Measurements from ENCODE around the gene SGMS1.

SGMS1 gene

DNA sequence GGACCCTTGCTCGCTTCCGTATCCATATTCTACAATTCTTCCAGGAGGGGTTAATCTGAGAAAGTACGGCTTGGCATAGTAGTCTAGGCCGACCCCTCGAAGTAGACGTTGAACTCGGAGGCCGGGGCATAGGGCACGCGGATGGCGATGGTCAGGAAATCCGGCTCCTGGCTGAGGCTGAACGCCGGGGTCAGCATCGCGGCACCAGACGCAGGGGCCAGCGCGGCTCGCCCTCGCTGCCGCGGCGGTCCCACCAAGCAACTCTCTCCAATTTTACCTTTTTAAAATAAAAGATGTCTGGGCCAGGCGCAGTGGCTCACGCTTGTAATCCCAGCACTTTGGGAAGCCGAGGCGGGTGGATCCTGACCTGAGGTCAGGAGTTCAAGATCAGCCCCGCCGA, 7.3 kb upstream of the SGMS1 start:
- Histone ChIP-seq H3K27me3 (ENCODE audit: insufficient read depth, low read length) (no peaks in the 10 kb centered on the region), H4K20me1 (ENCODE audit: insufficient read depth, low read length) (no peaks in the 10 kb centered on the region), H3F3A (ENCODE audit: insufficient read depth, low read length) (no peaks in the 10 kb centered on the region), H3K27ac (ENCODE audit: low read depth, low read length, poor library complexity, severe bottlenecking) (no peak overlapping the region), H3K36me3 (ENCODE audit: insufficient read depth, low read length) (no peaks in the 10 kb centered on the region), H3K9me3 (ENCODE audit: low read length) (no peaks in the 10 kb centered on the region), H2AFZ (ENCODE audit: low read length) (no peak overlapping the region), H3K4me2 (ENCODE audit: low read length) (no peak overlapping the region), H3K9ac (ENCODE audit: low read length) (no peak overlapping the region), H3K79me2 (ENCODE audit: insufficient read depth, low read length) (no peaks in the 10 kb centered on the region), H3K4me3 (ENCODE audit: low read depth, low read length, poor library complexity, severe bottlenecking) (no peak overlapping the region), H3K4me1 (ENCODE audit: insufficient read depth, low read length, severe bottlenecking) (no peaks in the 10 kb centered on the region), H3K9me2 (ENCODE audit: low read depth, low read length) (no peaks in the 10 kb centered on the region)
- no peak for TF ChIP-seq EZH2 (IDR thresholded peaks at IDR 0.05; ENCODE audit: borderline replicate concordance, low read length)
- TF ChIP-seq, protein P1, sequence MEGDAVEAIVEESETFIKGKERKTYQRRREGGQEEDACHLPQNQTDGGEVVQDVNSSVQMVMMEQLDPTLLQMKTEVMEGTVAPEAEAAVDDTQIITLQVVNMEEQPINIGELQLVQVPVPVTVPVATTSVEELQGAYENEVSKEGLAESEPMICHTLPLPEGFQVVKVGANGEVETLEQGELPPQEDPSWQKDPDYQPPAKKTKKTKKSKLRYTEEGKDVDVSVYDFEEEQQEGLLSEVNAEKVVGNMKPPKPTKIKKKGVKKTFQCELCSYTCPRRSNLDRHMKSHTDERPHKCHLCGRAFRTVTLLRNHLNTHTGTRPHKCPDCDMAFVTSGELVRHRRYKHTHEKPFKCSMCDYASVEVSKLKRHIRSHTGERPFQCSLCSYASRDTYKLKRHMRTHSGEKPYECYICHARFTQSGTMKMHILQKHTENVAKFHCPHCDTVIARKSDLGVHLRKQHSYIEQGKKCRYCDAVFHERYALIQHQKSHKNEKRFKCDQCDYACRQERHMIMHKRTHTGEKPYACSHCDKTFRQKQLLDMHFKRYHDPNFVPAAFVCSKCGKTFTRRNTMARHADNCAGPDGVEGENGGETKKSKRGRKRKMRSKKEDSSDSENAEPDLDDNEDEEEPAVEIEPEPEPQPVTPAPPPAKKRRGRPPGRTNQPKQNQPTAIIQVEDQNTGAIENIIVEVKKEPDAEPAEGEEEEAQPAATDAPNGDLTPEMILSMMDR (IDR thresholded peaks at IDR 0.05; ENCODE audit: low read length) = no peak

DNA sequence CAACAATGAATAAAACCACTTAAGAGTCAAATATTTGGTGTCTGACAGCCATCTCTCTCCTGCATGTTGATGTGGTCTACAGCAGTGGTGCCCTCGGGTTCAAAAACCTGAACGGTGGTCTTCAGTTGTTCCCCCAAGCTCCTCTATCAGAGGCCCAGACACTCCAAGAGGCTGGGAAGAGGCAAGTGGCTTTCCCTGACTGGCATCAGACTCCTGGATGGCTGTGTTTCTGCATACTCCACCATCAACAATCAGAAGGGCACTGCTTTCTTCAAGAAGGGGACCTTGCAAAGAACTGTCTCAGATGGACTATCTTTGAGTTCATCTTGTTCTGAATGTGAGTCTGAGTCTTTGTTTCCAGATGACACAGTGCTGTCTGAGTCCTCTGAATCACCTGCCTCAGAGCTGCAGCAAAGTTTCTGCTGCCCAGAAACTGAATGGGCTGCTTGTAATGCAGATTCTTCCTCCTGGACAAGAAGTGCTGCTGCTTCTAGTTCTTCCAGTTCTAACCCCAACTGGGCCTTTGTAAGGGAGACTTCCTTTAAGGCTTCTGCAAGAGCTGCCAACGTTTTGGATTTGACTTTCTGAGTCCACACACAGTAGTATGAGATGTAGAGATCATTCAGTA, 5.9 kb upstream of the SGMS1 start:
- no peak overlapping the region for H3K4me2 ChIP-seq (ENCODE audit: low read length)
- no peak overlapping the region for H3K27ac ChIP-seq (ENCODE audit: low read depth, low read length, poor library complexity, severe bottlenecking)
- no peak overlapping the region for H2AFZ ChIP-seq (ENCODE audit: low read length)
- H3K9me3 ChIP-seq (ENCODE audit: low read length) = no peaks in the 10 kb centered on the region
- H3F3A ChIP-seq (ENCODE audit: insufficient read depth, low read length) = no peaks in the 10 kb centered on the region
- H3K9ac ChIP-seq (ENCODE audit: low read length) = no peak overlapping the region
- H4K20me1 ChIP-seq (ENCODE audit: insufficient read depth, low read length) = no peaks in the 10 kb centered on the region
- no peaks in the 10 kb centered on the region for H3K9me2 ChIP-seq (ENCODE audit: low read depth, low read length)
- TF ChIP-seq, protein P1 (IDR thresholded peaks at IDR 0.05; ENCODE audit: low read length) = no peak
- TF ChIP-seq EZH2 (IDR thresholded peaks at IDR 0.05; ENCODE audit: borderline replicate concordance, low read length) = no peak
- no peaks in the 10 kb centered on the region for H3K27me3 ChIP-seq (ENCODE audit: insufficient read depth, low read length)
- no peaks in the 10 kb centered on the region for H3K79me2 ChIP-seq (ENCODE audit: insufficient read depth, low read length)
- no peak overlapping the region for H3K4me3 ChIP-seq (ENCODE audit: low read depth, low read length, poor library complexity, severe bottlenecking)
- H3K36me3 ChIP-seq (ENCODE audit: insufficient read depth, low read length) = no peaks in the 10 kb centered on the region
- peaks cover 9% of the 10 kb centered on the region for H3K4me1 ChIP-seq (ENCODE audit: insufficient read depth, low read length, severe bottlenecking)

DNA sequence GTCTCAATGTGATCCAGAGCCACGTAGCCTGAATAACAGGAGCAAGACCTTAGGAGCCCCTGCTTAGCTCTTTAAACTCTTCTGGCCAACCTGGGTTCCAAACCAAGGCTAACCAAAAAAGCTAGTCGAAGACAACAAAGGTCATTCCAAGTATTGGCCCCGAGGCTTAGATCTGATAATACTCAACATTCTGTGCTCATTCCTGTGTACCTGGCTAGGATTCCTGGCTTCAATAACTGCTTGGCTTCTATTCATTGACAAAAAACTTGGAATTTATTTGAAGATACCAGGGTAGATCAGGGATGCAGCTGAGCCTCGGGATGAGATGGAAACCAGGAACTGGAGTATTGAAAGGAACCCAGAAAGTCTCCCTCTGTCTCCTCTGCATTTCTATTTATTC, 4.1 kb upstream of the SGMS1 start:
- no peaks in the 10 kb centered on the region for H4K20me1 ChIP-seq (ENCODE audit: insufficient read depth, low read length)
- no peak overlapping the region for H3K4me3 ChIP-seq (ENCODE audit: low read depth, low read length, poor library complexity, severe bottlenecking)
- H3K36me3 ChIP-seq (ENCODE audit: insufficient read depth, low read length) = no peaks in the 10 kb centered on the region
- H3K4me1 ChIP-seq (ENCODE audit: insufficient read depth, low read length, severe bottlenecking) = peaks cover 9% of the 10 kb centered on the region
- TF ChIP-seq EZH2 (IDR thresholded peaks at IDR 0.05; ENCODE audit: borderline replicate concordance, low read length) = no peak
- TF ChIP-seq, protein P1 (IDR thresholded peaks at IDR 0.05; ENCODE audit: low read length) = no peak
- H3K27me3 ChIP-seq (ENCODE audit: insufficient read depth, low read length) = no peaks in the 10 kb centered on the region
- H3K9me2 ChIP-seq (ENCODE audit: low read depth, low read length) = no peaks in the 10 kb centered on the region
- H3K9me3 ChIP-seq (ENCODE audit: low read length) = no peaks in the 10 kb centered on the region
- H3K9ac ChIP-seq (ENCODE audit: low read length) = no peak overlapping the region
- no peaks in the 10 kb centered on the region for H3F3A ChIP-seq (ENCODE audit: insufficient read depth, low read length)
- H2AFZ ChIP-seq (ENCODE audit: low read length) = no peak overlapping the region
- no peak overlapping the region for H3K27ac ChIP-seq (ENCODE audit: low read depth, low read length, poor library complexity, severe bottlenecking)
- H3K79me2 ChIP-seq (ENCODE audit: insufficient read depth, low read length) = no peaks in the 10 kb centered on the region
- no peak overlapping the region for H3K4me2 ChIP-seq (ENCODE audit: low read length)

Data from OCI-LY1 (cell line).